ENCODE data around the gene RABEP2. TPM values are rescaled to one million over a fixed set of nuclear protein-coding genes. Genes with fewer than 3 reads are reported as not detected.

Gene RABEP2
- total and polyA plus RNA-seq, 9 of the 15 experiments (the other 6 are each of a cell fraction or from before 2014, with no cell fraction given), result 0.15 to 13.4 (median 3.5) TPM

GRCh38 chr16:28910086-28911031, 14.7 kb downstream of the RABEP2 start (continued):
- no peak for TF ChIP-seq CHD2 (IDR thresholded peaks at IDR 0.05; ENCODE audit: low read depth, low read length)
- TF ChIP-seq XRCC5 (IDR thresholded peaks at IDR 0.05; ENCODE audit: low read depth, low read length), result no peak
- TF ChIP-seq E2F1 (CRISPR knock-in tag; IDR thresholded peaks at IDR 0.05), result no peak
- TF ChIP-seq GATAD2B (IDR thresholded peaks at IDR 0.05; ENCODE audit: borderline replicate concordance), result no peak
- no peak for TF ChIP-seq RAD51 (IDR thresholded peaks at IDR 0.05; ENCODE audit: borderline replicate concordance, low read depth)
- TF ChIP-seq SMAD4 (CRISPR knock-in tag; conservative IDR thresholded peaks at IDR 0.05), result no peak
- TF ChIP-seq MBD2 (IDR thresholded peaks at IDR 0.05; ENCODE audit: borderline replicate concordance, low read depth), result no peak
- no peak for TF ChIP-seq ARID3A (IDR thresholded peaks at IDR 0.05; ENCODE audit: borderline replicate concordance, low read depth, low read length)
- no peak for TF ChIP-seq TEAD1 (CRISPR knock-in tag; IDR thresholded peaks at IDR 0.05)
- TF ChIP-seq ZKSCAN1 (IDR thresholded peaks at IDR 0.05; ENCODE audit: low read depth, low read length), result no peak
- TF ChIP-seq PURB (CRISPR knock-in tag; IDR thresholded peaks at IDR 0.05; ENCODE audit: low read depth), result no peak
- no peak for TF ChIP-seq ELF2 (CRISPR knock-in tag; IDR thresholded peaks at IDR 0.05)
- no peak for TF ChIP-seq STAT6 (CRISPR knock-in tag; IDR thresholded peaks at IDR 0.05)
- TF ChIP-seq SMC3 (conservative IDR thresholded peaks at IDR 0.05; ENCODE audit: insufficient read depth, low read depth, low read length), result no peak
- TF ChIP-seq ZFP30 (CRISPR knock-in tag; IDR thresholded peaks at IDR 0.05; ENCODE audit: borderline replicate concordance), result no peak
- TF ChIP-seq SMARCA5 (IDR thresholded peaks at IDR 0.05), result no peak
- TF ChIP-seq PBX2 (CRISPR knock-in tag; IDR thresholded peaks at IDR 0.05; ENCODE audit: low read depth), result no peak
- TF ChIP-seq PBX2 (tag; conservative IDR thresholded peaks at IDR 0.05; ENCODE audit: low read depth), result no peak
- no peak for TF ChIP-seq SIX5 (IDR thresholded peaks at IDR 0.05; ENCODE audit: borderline replicate concordance in 1 of 2, insufficient read depth in 1 of 2, low read depth in 1 of 2, low read length in 2 of 2)
